Putamen (tissue), 1 donor: Measurements from ENCODE around the gene TCF25.

ENCODE experiments used
- DNase-seq: peaks from one replicate; pipeline ENCODE4 v3.0.0-alpha.2; 2016; ENCODE audit warnings: low spot score

TCF25 gene

DNA sequence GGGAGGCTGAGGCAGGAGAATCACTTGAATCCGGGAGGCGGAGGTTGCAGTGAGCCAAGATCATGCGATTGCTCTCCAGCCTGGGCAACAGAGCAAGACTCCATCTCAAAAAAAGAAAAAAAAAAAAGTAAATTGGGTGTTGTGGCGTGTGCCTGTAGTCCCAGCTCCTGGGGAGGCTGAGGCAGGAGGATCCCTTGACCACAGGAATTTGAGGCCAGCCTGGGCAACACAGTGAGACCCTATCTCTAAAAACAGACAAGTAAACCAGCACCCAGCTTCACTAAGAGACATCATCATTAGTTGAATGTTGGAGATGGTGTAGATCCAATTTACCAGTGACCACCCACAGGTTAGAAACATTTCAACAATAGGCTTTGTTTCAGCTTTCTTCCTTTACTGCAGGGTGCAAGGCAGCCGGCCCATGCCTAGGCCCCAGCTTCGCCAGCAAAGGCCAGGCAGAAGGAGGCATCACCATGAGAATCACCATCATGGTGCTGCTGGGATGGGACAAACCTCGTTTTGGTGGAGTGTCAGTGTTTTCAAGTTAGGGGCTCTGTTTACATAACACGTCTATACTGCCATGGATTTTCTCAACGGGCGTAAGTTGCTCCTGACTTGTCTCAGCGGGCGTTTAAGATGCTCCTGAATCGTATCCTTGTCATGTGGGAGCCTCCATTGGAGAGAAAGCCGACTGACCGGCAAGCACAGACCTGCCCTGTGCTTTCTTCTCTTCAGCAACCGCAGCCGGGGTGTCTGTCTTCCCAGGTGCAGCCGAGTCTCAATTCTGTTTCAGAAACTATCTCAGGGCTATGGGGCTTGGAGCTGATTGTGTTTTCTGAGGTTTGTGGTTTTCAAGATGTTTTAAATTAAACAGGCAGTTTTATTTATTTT is 7.3 kb downstream of the TCF25 start:
- DNase-seq, result no peak

DNA sequence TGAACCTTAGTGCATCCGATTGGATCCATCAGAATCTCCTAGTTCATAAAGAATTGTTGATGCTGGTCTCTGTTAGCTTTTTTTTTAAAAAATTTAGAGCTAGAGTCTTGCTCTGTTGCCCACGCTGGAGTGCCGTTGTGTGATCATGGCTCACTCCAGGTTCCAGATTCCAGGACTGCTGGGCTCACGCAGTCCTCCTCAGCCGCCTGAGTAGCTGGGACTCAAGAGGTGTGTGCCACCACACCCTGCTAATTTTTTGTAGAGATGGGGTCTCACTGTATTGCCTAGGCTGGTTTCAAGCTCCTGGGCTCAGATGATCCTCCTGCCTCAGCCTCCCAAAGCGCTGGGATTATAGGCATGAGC is 8.0 kb downstream of the TCF25 start:
- DNase-seq, result no peak

DNA sequence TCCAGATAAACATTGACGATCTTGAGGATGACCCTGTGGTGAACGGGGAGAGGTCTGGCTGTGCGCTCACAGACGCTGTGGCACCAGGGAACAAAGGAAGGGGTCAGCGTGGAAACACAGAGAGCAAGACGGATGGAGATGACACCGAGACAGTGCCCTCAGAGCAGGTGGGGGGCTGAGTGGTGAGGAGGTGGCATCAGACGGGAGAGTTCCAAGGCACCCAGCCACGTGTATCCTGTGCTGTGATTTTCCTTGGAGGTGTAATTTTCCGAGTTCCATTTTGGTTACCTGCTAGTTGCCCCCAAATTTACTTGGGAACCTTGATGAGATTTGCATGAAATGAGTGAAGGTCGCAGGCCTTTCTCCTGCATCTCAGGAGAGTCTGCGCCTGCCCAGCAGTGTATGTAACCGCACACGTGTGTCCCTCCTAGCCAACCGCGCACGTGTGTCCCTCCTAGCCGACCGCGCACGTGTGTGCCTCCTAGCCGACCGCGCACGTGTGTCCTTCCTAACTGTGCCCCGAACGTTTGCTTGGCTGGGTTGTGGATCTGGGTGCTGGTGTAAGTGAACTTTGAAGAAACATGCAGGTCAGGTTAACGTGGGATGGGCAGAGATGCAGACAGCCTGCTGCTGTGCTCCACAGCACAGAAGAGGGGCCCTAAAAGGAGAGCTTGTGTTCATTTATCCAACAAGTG is 10.1 kb downstream of the TCF25 start:
- DNase-seq, result no peak

DNA sequence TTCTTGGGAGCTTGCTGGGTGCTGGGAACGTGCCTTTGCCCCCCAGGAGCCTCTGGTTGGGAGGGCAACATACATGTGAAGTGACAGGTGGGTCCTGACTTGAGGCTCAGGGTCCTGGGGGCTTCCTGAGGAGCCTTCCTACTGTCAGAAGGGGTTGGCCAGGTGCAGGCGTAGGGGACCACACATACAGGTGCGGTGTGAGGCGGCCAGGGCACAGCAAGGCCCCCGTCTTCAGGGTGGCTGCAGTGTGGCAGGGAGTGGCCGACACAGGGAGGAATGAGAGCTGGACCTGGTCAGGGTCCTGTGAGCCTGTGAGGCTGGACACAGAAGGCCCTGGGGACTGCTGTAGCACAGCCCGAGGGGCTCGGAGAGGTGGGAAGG is 10.6 kb downstream of the TCF25 start:
- no peak for DNase-seq

GRCh38 chr16:89887243-89887642 is 13.9 kb downstream of the TCF25 start:
- DNase-seq, result no peak

DNA sequence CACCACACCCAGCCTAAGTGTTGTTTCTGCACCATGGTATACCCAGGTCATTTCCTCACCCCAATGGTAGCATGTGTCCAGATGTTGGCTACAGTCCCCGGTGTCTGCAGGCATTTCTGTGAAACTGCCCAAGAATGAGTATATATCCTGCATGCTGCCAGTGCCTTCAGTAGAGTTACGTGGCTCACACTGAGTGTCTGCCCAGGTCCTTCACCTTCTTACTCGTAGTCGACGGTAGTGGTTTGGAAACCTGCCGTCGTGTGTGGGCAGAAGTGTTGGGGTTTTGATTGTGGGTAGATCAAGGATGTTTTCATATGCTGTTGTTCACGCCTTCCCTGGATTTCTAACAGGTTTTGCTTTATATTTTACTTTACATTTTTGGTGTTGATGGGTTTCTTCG is 16.8 kb downstream of the TCF25 start:
- DNase-seq, result no peak

DNA sequence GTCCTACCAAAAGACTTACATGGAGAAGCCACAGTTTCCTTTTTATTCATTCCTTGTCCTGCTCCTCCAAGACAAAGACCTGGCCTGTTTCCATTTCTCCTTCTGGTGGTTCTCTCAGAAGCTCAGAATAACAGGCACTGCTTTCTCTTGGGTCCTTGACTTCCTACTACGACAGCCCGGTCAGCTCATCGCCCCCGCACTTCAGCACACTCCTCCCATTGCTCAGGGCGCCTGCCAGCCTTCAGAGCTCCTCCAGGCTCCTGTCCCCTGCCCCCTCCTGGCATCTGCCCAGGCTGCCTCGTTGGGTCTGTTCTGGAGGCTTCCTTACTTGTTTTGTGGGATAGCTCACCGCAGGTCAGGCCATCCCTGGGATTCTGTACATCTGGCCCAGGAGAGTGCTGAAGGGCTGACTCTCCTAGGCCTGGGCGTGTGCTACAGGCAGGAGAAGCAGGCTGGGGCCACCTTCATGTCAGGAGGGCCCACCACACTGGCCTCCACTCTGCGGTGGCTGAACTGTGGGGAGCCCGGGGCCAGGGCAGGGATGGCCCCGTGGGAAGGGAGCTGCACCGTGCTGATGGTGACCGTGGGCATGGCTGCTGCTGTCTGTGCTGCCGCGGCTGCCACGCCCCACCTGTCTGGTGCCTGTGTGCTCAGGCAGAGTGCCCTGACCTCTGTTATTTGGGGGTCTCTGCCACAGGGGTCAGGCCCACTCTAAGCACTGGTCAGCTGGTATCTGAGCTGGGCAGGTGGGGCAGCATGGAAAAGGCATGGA is 17.7 kb downstream of the TCF25 start:
- no peak for DNase-seq

DNA sequence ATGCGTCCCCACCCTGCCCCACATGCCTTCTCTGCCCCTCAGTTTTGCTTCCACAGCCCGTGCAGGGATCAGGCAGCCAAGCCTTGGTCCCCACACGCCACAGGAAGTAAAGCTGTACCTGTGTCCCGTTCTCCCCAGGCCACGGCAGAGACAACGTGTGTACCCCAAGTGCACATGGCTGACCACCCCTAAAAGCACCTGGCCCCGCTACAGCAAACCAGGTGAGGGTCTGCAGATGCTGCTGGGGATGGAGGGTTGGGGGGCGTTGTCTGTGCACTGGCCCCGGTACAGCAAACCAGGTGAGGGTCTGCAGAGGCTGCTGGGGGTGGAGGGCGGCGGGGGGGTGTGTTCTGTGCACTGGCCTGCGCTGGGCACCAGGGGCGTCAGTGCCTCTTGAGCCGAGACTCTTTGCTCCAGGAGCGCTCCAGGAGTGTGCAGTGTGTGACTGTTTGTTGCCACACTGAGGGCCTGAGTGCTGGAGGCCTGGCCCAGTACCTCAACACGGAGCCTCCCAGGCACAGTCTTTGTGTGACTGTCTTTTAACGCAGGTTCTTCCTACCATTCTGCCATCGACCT is 18.8 kb downstream of the TCF25 start:
- DNase-seq, result no peak

DNA sequence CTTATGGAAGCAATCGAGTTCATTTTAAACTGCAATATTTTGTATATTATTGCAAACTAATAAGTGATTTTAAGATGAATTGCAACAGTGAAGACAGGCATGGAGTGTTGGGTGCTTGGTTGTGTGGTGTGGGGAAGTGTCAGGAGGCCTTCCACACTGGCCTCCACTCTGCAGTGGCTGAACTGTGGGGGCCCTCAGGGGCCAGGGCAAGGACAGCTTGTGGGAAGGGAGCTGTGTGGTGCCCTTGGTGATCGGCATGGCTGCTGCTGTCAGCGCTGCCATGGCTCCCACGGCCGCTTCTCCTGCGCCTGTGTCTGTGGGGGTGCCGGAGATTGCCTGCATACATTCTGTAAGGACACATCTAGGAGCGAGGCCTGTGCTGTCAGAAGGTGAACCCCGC is 19.2 kb downstream of the TCF25 start:
- no peak for DNase-seq

DNA sequence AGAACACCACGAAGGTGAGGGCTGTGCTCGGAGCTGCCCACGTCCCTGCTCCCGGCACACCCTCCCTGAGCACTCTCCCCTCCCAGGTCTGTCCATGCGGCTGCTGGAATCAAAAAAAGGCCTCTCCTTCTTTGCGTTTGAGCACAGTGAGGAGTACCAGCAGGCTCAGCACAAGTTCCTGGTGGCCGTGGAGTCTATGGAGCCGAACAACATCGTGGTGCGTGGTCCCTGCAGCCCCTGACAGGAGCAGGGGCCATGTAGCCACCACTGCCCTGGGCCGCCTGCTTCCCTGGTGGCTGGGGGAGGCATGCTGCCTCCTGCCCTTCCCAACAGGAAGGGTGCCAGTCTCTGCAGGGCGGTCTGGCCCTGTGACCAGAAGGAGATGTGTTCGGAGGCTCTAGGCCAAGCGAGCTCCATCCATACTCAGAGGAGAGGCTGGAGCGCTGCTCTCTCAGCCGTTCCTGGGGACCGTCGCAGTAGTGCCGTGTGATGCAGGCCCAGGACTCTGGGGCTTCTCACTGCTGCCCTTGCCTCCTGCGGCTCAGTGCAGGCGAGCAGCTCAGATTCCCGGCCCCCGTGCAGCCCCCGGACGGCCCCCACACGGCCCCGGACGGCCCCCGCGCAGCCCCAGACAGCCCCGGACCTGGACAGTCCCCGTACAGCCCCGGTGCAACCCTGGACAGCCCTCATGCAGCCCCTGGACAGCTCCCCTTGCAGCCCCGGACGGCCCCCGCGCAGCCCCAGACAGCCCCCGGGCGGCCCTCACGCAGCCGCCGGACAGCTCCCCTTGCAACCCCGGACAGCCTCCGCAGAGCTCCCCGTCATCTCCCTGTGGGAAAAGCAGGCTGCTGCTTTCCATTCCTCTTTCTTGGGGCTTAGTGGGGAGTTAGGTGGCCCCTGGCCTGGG is 20.5 kb downstream of the TCF25 start:
- DNase-seq, result no peak

DNA sequence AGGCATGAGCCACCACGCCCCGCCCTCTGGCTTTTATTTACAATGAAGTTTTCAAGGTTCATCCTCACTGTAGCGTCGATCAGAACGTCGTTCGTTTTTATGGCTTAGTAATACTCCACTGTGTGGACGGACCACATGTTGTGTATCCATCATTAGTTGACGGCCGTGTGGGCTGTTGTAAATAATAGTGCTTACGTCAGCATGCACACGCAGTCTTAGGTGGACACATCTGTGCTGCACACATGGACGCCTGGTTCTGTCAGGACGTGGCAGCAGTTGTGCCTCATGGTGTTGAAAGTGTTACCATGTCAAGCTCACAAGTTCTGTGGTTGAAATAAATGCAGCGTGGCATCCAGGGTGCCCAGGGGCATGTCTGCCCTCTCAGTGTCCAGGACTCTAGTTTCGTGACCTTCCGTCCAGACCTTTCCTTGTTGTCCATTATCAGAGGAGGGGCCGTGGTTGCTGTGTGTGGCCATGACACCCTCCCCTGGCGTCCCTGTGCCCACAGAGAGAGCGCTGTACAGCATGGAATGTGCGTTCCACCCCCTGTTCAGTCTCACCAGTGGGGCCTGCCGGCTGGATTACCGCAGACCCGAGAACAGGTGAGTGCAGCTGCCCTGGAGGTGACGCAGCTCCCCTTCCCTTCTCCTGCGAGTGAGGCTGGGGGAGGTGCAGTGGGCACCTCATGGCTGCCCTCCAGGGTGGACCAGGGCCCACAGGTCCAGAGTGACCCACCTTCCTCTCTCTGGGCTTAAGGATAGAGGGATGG is 22.3 kb downstream of the TCF25 start:
- DNase-seq, result no peak

- no peak for DNase-seq
These were observed 23.8 kb downstream of the TCF25 start for GRCh38 chr16:89897204-89897603.

DNA sequence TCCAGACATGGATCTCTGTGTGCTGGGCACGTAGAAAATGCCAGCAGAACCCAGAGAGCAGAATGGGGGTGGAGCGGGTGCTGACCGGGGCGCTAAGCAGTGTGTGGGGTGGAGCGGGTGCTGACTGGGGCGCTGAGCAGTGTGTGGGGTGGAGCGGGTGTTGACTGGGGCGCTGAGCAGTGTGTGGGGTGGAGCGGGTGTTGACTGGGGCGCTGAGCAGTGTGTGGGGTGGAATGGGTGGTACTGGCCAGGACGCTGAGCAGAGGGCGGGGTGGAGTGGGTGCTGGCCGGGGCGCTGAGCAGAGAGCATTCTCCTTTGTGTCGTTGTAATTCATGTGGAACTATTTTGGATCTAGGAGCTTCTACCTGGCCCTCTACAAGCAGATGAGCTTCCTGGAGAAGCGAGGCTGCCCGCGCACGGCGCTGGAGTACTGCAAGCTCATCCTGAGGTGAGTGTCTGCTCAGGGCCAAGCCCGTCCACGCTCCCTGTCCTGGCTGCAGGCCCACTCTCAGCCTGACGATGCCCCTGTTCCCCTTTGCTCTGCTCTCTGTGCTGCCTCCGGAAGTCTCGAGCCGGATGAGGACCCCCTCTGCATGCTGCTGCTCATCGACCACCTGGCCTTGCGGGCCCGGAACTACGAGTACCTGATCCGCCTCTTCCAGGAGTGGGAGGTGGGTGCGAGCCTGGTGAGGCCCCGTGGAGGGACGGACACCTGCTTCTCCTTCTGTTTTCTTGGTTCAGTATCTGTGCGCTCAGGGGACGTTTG is 25.0 kb downstream of the TCF25 start:
- DNase-seq, result no peak

GRCh38 chr16:89899879-89900481 is 26.6 kb downstream of the TCF25 start:
- DNase-seq, result peak; percentile 64

DNA sequence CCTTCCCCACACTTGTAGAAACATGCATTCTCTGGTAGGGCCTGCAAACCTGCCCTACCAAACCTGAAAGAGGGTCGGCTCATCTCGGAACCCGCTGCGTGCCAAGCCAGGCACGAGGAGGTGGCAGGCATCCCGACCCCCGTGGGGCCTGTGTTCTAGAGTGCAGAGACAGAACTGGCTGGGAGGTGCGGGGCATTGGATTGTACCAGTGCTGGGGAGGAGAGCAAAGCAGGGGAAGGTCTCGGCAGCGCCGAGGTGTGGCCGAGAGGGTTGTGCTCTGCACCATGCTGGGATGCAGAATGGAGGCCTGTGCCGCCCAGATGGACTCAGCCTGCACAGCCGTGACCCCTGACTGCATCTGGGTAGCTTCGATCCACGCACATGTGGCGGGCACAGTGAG is 27.5 kb downstream of the TCF25 start:
- no peak for DNase-seq

GRCh38 chr16:89902980-89903379 is 29.6 kb downstream of the TCF25 start:
- DNase-seq, result no peak

- DNase-seq, result no peak
These were observed 30.6 kb downstream of the TCF25 start for GRCh38 chr16:89903908-89904515.

GRCh38 chr16:89904606-89905510 is 31.5 kb downstream of the TCF25 start:
- no peak for DNase-seq
